ENCODE measurements around the gene AKR1C2.
"Not testable (repeated sequence)": the region's sequence is repeated elsewhere in the genome, so short reads cannot be mapped to it uniquely, and the experiment has no call there.

AKR1C2 gene

GRCh38 chr10:4998671-4999070 is 5.0 kb downstream of the AKR1C2 start:
- DNase-seq (ENCODE audit: low read depth, low spot score) = no peak

DNA sequence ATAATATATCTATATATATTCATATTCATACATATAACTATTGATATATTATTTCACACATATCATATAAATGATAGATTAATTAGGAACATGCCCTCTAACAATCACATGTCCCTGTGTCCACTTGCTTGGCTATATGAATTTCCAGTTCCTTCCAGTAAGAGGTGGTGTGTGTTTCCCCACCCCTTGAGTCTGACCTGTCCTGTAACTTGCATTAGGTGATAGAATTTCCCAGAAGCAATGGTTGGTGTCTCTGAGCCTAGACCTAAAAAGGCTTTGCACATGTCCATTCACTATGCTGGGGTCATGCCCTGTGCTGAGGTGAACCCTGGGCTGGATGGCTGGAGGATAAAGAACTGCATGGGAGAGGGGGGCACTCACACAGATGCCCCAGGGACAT is 9.4 kb downstream of the AKR1C2 start:
- not testable (repeated sequence) for H3K4me3 ChIP-seq (ENCODE audit: low read length)

More at GRCh38 chr10:4998671-4999070, 5.0 kb downstream of the AKR1C2 start:
- no peak overlapping the region for H3K4me3 ChIP-seq (ENCODE audit: low read length)

GRCh38 chr10:4992564-4992963 is 11.1 kb downstream of the AKR1C2 start:
- not testable (repeated sequence) for H3K4me3 ChIP-seq (ENCODE audit: low read length)

More for the DNA sequence above, 9.4 kb downstream of the AKR1C2 start:
- DNase-seq (ENCODE audit: low read depth, low spot score) = not testable (repeated sequence)

DNA sequence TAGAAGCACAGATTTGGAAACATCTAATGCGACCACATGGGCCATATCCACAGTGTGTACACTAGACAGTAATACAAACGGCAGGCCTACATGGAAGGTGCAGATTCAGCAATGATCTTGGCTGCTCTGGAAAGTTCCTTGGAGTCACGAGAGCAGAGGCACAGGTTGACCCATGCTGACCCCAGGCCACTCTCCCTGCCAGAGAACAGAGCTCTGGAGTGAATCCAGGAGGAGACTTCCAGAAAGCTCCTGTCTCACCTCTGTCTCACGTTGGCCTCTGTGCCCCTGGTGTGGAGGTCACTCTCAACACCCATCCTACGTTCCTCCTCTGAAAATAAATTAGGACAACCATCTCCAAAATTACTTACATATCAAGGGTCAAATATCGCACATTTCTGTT is 12.2 kb downstream of the AKR1C2 start:
- not testable (repeated sequence) for H3K4me3 ChIP-seq (ENCODE audit: low read length); DNase-seq (ENCODE audit: low read depth, low spot score)

More at GRCh38 chr10:4992564-4992963, 11.1 kb downstream of the AKR1C2 start:
- not testable (repeated sequence) for DNase-seq (ENCODE audit: low read depth, low spot score)

- DNase-seq (ENCODE audit: low read depth, low spot score) = no peak
- no peak overlapping the region for H3K4me3 ChIP-seq (ENCODE audit: low read length)
Measured at GRCh38 chr10:4990217-4990616, 13.4 kb downstream of the AKR1C2 start.

GRCh38 chr10:4988000-4988641 is 15.5 kb downstream of the AKR1C2 start:
- H3K4me3 ChIP-seq (ENCODE audit: low read length); DNase-seq (ENCODE audit: low read depth, low spot score): not testable (repeated sequence)

DNA sequence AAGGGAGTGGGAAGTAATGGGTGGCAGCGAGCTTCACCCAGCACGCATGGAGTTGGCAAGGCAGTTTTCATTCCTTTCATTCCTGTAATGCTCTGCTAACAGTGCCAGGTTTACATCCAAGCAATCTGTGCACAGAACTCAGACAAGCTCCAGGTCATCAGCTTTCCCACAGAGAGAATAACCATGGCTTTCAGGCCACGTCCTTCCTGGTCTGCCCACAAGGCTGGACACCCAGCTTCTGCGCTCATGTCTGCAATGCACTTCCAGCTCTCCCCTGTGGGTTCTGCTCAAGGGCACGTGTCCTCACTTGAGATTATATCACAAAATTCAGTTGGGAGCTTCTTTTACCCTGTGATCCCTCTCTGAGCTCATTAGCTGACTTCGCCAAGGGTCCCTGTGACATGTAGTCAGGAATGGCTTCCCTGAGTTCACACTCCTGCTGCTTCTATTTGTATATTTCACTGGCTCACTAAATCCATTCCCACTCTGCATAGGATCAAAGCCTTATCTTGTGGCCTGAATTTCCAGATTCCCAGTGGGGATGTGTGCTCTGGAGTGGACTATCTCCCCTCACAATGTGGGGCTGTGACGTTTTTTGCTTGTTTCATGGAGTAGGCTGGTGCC is 18.6 kb downstream of the AKR1C2 start:
- DNase-seq (ENCODE audit: low read depth, low spot score) = no peak
- H3K4me3 ChIP-seq (ENCODE audit: low read length) = no peak overlapping the region

DNA sequence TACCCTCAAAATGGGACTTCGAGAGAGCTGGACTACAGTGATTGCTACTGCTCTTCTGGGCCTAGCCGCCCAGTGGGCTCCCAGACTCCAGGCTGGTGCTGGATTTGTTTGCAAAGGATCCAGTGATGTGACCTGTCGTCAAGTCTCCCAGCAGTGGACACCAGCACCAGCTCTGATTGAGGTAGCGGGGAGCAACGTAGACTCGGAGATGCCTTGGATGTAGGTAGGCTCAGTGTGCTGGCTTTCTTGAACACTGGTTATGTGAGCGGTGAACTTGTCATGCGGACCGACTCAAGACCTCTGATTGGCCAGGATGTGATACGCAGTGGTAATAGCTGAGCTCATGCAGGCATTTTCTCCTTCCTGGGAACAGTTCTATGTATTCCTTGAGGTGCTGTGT is 19.4 kb downstream of the AKR1C2 start:
- H3K4me3 ChIP-seq (ENCODE audit: low read length) = no peak overlapping the region
- no peak for DNase-seq (ENCODE audit: low read depth, low spot score)

- no peak overlapping the region for H3K4me3 ChIP-seq (ENCODE audit: low read length)
- DNase-seq (ENCODE audit: low read depth, low spot score) = no peak
Measured at GRCh38 chr10:4983615-4984216, 19.9 kb downstream of the AKR1C2 start.

GRCh38 chr10:4982764-4983226 is 20.9 kb downstream of the AKR1C2 start:
- no peak for DNase-seq (ENCODE audit: low read depth, low spot score)
- H3K4me3 ChIP-seq (ENCODE audit: low read length) = no peak overlapping the region

DNA sequence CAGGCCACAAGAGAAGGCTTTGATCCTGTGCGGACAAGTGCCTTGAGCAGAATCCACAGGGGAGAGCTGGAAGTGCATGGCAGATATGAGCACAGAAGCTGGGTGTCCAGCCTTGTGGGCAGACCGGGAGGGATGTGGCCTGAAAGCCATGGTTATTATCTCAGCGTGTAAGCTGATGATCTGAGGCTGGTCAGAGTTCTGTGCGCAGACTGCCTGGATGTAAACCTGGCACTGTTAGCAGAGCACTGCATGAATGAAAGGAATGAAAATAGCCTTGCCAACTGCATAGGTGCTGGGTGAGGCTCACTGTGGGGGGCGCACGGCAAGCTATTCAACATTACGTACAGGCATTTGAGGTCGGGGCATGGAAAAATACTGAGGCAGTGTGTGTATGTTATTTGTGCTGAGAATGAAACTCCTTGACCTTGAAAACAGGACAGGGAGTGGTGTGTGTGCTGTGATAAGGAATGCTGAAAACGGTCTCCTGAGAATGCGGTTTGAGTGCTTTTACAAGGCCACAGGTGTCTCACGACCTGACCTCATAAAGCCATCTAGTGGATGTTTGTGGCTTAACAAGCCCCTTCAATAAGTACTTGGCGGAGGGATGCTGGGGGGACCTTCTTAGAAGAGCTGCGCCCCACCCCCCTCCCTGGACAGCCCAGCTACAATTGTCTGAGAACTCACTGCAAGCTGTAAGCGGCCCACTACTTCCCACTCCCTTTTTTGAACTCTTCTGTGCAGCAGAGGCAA is 21.8 kb downstream of the AKR1C2 start:
- peak; percentile 89 for DNase-seq (ENCODE audit: low read depth, low spot score)
- H3K4me3 ChIP-seq (ENCODE audit: low read length) = peak overlapping the region; percentile 19

DNA sequence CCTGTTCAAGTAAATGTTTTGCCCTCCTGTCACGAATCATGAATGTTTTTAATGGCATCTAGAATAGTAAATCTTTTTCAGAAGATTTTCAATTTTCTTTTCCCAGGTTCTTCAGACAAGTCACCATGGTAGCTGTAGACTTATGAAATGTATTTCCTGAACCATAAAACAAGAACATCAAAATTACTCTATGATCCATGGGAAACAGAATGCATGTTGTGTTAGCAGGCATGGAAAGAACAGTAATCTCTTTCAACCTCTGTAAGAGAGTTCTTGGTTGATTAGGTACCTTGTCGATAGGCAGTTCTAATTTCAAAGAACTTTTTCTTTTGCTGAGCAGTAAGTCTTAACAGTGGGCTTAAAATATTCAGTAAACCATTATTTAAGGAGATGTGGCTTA is 22.9 kb downstream of the AKR1C2 start:
- DNase-seq (ENCODE audit: low read depth, low spot score) = no peak

GRCh38 chr10:4978870-4979269 is 24.8 kb downstream of the AKR1C2 start:
- no peak overlapping the region for H3K4me3 ChIP-seq (ENCODE audit: low read length)
- no peak for DNase-seq (ENCODE audit: low read depth, low spot score)

More for the DNA sequence above, 22.9 kb downstream of the AKR1C2 start:
- H3K4me3 ChIP-seq (ENCODE audit: low read length) = no peak overlapping the region

DNA sequence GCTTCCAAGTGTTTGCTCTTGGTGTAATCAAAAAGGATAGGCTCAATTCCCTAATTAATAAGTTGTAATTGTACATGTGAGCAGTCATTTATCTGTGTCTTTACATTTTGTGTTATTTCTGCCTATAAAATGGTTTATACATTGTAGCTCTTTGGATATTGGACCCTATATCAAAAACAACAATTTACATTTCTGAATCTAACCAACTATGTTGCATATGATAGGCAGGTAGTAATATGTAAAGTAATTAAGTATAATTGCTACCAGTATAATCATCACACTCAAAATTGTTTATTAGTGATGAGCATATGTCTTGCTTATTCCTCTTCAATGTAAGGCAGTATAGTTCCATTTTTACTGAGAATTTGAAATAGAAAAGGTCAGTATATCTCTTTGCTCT is 26.6 kb downstream of the AKR1C2 start:
- no peak overlapping the region for H3K4me3 ChIP-seq (ENCODE audit: low read length)
- DNase-seq (ENCODE audit: low read depth, low spot score) = no peak

DNA sequence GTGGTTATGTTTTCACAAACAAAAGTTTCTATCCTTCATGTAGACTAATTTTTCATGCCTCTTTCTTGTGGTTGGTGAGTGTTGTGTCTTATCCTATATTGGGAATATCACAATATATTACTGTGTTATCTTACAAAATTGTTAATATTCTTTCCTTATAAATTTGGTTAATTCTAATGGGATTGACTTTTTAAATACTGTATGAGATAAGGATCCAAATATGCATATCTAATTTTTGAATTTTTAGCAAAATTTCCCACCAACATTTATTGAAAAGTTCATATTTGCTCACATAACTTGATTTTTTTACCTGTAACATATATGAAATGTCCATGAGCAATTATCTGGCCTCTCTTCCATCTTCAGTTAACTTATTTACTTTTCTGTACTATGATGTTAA is 29.3 kb downstream of the AKR1C2 start:
- H3K4me3 ChIP-seq (ENCODE audit: low read length); DNase-seq (ENCODE audit: low read depth, low spot score): not testable (repeated sequence)

- H3K4me3 ChIP-seq (ENCODE audit: low read length); DNase-seq (ENCODE audit: low read depth, low spot score): not testable (repeated sequence)
Measured at GRCh38 chr10:4973294-4973693, 30.4 kb downstream of the AKR1C2 start.

DNA sequence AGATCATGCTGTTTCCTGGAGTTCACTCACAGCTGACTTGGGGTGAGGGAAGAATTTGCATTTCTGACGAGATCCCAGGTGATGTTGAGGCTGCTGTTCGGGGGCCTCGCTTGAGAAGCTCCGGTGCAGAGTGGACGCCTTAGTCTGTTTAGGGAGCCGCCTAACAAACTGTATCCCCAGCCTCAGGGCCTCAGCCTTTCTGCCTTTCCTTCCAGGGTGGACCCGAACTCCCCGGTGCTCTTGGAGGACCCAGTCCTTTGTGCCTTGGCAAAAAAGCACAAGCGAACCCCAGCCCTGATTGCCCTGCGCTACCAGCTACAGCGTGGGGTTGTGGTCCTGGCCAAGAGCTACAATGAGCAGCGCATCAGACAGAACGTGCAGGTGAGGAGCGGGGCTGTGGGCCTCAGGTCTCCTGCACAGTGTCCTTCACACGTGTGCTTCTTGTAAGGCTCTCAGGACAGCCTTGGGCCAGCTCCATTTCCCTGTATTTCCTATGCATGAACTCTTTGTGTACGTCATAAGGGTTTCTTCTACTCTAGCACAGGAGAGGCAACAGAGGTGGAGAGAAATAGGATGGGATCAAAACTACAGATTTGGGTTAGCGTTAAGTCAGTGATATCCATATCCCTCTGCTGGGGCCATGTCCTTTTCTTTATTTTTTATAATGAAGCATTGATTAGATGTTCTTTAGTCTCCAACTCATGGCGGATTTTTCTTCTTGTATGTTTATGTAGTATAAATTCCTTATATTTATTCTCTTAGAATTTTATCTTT is 31.1 kb downstream of the AKR1C2 start:
- DNase-seq (ENCODE audit: low read depth, low spot score); H3K4me3 ChIP-seq (ENCODE audit: low read length): not testable (repeated sequence)

GRCh38 chr10:4970362-4970761 is 33.3 kb downstream of the AKR1C2 start:
- not testable (repeated sequence) for DNase-seq (ENCODE audit: low read depth, low spot score); H3K4me3 ChIP-seq (ENCODE audit: low read length)

- H3K4me3 ChIP-seq (ENCODE audit: low read length); DNase-seq (ENCODE audit: low read depth, low spot score): not testable (repeated sequence)
Measured at GRCh38 chr10:4969289-4969688, 34.4 kb downstream of the AKR1C2 start.
